GM10248 (cell line): ENCODE results near the gene PALLD.

ENCODE experiments used
- CTCF ChIA-PET: fragments of 300-600 bp; sonication (Branson Sonifier 250); formaldehyde crosslinking; extraction: SDS; loops from one replicate; lab custom pipeline; 2021; ENCODE audit warnings: antibody characterized with exemption; lab: Yijun Ruan, JAX
- POLR2A ChIA-PET: fragments of 350-650 bp; sonication (Branson Sonifier 250); formaldehyde crosslinking; extraction: SDS; loops from one replicate; lab custom pipeline; 2020; ENCODE audit warnings: antibody characterized with exemption; lab: Yijun Ruan, JAX
- DNase-seq: peaks from one replicate; pipeline ENCODE4 v3.0.0; 2012; ENCODE audit errors: extremely low spot score
- TF ChIP-seq, protein P1 (sequence below): IDR thresholded peaks from 2 replicates; pipeline ENCODE4 v1.5.1; 2012; ENCODE audit warnings: mild to moderate bottlenecking, low read depth; ENCODE audit errors: extremely low read depth, missing control alignments, control extremely low read depth

Gene PALLD

DNA sequence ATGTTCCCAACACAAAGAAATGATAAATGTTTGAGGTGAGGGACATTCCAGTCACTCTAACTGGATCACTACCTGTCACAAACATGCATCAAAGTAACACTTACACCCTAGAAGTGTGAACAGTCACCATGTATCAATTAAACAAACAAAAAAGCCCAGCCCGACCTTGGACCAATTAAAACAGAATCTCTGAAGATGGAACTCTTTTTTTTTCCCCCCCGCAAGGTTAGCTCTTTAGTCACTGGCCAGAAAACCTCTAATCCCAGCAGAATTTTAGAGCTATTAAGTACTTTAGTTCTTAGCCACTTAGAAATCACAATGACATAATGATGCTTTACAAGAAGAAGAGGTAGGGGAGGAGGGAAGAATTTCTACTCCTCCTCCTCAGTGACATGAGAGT is 154.5 kb downstream of the PALLD start:
- no peak for DNase-seq
- POLR2A ChIA-PET: no interaction called here
- TF ChIP-seq, protein P1, sequence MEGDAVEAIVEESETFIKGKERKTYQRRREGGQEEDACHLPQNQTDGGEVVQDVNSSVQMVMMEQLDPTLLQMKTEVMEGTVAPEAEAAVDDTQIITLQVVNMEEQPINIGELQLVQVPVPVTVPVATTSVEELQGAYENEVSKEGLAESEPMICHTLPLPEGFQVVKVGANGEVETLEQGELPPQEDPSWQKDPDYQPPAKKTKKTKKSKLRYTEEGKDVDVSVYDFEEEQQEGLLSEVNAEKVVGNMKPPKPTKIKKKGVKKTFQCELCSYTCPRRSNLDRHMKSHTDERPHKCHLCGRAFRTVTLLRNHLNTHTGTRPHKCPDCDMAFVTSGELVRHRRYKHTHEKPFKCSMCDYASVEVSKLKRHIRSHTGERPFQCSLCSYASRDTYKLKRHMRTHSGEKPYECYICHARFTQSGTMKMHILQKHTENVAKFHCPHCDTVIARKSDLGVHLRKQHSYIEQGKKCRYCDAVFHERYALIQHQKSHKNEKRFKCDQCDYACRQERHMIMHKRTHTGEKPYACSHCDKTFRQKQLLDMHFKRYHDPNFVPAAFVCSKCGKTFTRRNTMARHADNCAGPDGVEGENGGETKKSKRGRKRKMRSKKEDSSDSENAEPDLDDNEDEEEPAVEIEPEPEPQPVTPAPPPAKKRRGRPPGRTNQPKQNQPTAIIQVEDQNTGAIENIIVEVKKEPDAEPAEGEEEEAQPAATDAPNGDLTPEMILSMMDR: no peak
- CTCF ChIA-PET: interaction anchor here (1.5 kb wide), 2 partner anchors 26 to 255 kb away, joined by 3 to 4 read pairs; no protein-coding TSS in a partner anchor

DNA sequence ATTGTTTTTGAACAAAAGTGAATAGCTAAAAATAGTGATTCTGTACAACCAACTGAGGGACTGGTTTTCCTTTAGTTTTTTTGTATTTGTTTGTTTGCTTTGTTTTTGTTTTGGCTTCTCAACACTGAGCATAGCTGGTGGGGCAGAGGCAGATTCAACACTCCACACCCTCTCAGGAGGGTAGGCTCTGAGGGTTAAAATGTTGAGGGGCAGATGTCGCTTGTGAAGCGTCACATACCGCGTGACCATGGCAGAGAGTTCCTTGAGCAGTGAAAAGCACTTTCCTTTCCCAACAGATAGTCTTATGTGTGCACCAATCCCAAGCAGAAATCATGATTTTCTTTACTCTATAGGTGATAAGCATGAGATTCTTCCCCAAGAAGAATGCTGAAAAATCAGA is 155.0 kb downstream of the PALLD start:
- no peak for DNase-seq
- CTCF ChIA-PET: interaction anchor here (1.5 kb wide), 1 partner anchor 27 kb away, joined by 4 read pairs; no protein-coding TSS in a partner anchor
- POLR2A ChIA-PET: no interaction called here

DNA sequence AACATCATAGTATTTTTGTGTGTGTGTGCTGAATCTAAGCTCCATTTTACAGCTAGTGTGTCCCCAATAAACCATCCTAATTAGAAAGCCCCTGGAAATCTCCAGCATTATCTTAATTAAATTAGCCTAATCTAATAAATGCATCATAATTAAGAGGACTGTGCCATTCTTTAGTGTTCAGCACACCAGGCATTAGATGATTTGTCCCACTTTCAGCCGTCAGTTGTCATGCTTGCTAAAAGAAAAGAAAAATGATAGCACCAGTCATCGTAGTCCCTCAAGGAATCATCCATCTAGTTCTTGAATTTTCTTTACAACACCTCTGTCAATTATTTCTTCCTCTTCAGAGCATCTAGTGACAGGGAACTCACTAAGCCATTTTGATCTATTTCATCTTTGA is 155.9 kb downstream of the PALLD start:
- ChIA-PET CTCF (no interaction called here), POLR2A (no interaction called here)
- no peak for DNase-seq
- TF ChIP-seq, protein P1: no peak

More for the DNA sequence above, 155.0 kb downstream of the PALLD start:
- TF ChIP-seq, protein P1: no peak

DNA sequence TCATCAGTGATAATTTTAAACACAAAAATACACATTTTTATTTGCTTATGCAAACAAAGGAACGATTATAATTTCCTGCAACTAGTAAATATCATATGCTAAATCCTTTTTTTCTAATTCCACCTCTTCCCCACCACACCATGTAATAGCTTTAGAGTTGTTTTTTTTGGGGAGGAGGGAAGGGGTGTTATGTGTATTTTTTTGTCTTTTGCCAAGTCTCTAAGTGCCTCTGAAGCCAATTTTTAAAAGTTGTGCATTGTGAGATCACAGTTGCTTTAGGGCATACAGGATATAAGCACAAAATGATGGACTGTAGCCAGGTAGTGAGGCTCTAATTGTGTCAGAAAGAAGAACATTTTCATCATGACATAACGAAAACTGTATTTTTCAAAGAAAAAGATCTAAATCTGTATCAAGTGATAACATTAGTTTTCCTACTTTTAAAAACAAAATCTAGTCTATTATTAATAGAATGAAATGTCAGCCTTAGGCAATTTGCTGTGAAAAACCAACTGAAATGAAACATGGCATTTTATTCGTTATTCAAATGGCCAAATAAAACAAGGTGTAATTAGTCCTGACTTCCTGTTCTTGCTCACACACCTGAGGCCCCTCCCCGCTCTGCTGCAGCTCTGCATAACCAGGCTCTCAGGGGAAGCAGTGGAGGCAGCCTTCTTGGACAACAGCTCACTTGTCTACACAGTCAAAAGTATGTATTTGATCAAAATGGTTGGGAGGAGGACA is 157.4 kb downstream of the PALLD start:
- ChIA-PET POLR2A (no interaction called here), CTCF (no interaction called here)
- TF ChIP-seq, protein P1: no peak
- DNase-seq: no peak

DNA sequence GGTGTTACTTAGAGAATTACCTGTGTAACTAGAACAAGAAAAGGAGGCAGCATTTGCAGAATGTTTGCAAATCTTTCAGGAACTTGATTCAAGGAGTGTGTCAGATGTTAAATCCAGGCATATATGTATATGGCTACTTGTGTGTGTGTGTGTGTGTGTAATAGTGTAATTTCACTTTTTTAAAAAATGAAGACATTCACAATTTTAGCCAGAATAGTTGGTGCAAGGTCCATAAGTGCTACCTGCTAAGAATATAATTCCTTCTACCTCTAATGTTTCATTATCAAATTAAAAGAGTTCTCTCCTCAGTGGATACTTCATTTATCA is 158.0 kb downstream of the PALLD start:
- DNase-seq: no peak
- CTCF ChIA-PET: no interaction called here
- TF ChIP-seq, protein P1: no peak
- POLR2A ChIA-PET: no interaction called here

DNA sequence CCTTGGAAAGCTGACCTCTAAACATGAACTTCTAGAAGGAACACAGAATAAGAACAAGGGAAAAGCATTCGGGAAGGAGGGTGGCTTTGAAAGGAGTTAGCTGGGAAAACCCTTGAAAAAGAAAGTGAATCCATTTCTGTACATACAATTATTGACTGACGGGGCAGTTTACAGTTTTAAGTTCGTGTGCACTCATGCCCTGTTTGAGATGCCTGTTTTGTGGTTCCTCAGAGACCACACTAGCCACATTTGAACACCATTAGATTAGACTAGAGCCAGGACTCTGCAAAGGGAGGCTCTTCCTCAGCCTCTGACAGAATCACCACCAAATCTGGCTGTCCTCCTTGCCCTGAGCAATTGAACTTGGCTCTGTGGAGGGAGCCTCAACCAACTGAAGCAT is 158.3 kb downstream of the PALLD start:
- CTCF ChIA-PET: no interaction called here
- no peak for DNase-seq
- TF ChIP-seq, protein P1: no peak
- POLR2A ChIA-PET: no interaction called here
